Measurements from ENCODE around the gene TMED10. TPM values are rescaled to one million over a fixed set of nuclear protein-coding genes. Genes with fewer than 3 reads are reported as not detected.

Gene TMED10
- total and polyA plus RNA-seq, 4 donors = 79.5 to 398 (median 274) TPM

DNA sequence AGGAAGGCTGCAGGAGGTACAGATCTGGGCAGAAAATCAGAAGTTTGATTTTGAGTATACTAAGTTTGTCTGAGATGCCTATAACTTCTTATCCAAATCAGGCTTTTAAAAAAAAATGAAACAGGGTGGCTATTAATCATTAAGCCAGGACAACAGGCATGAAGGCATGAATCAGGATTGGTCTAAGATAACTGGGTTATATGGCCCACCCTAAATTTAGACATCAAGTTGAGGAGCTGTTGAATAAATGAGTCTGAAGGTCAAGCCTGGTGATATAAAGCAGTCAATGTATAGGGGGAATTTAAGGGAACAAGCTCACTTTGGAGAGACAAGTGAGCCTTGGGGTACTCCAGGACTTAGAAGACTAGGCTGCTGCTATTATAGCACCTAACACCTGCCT, 78.2 kb downstream of the TMED10 start:
- no peak overlapping the region for H3K4me3 ChIP-seq
- DNase-seq = no peak
- H3K27me3 ChIP-seq (ENCODE audit: control insufficient read depth in 3 of 3, insufficient read depth in 3 of 3, low read length in 2 of 3) = no peaks in the 10 kb centered on the region
- H3K27ac ChIP-seq (ENCODE audit: low read depth in 1 of 2, low read length in 1 of 2) = no peak overlapping the region
- no peaks in the 10 kb centered on the region for H3K4me1 ChIP-seq (ENCODE audit: control insufficient read depth in 5 of 5, insufficient read depth in 5 of 5, low read length in 5 of 5)
- ATAC-seq (ENCODE audit: insufficient read depth, low FRiP score) = no peak
- no peak overlapping the region for H3K9ac ChIP-seq (ENCODE audit: insufficient read depth in 1 of 2, low read length in 2 of 2)
- no peak for TF ChIP-seq CTCF (IDR thresholded peaks at IDR 0.05; ENCODE audit: control extremely low read depth, extremely low read depth)
- no peaks in the 10 kb centered on the region for H3K9me3 ChIP-seq (ENCODE audit: control insufficient read depth in 4 of 4, insufficient read depth in 3 of 4, low read length in 3 of 4)
- H3K36me3 ChIP-seq (ENCODE audit: control insufficient read depth in 4 of 4, insufficient read depth in 4 of 4, low read length in 4 of 4) = peaks cover 29 to 42% (median 37%) of the 10 kb centered on the region in 4 donors

- no peak for TF ChIP-seq CTCF (IDR thresholded peaks at IDR 0.05; ENCODE audit: control extremely low read depth, extremely low read depth)
- H3K4me1 ChIP-seq (ENCODE audit: control insufficient read depth in 5 of 5, insufficient read depth in 5 of 5, low read length in 5 of 5) = no peaks in the 10 kb centered on the region
- no peaks in the 10 kb centered on the region for H3K27me3 ChIP-seq (ENCODE audit: control insufficient read depth in 3 of 3, insufficient read depth in 3 of 3, low read length in 2 of 3)
- no peak overlapping the region for H3K27ac ChIP-seq (ENCODE audit: low read depth in 1 of 2, low read length in 1 of 2)
- WGBS, 2 donors = 96 to 98% methylated on average over 6 of the region's 6 CpGs
- H3K9me3 ChIP-seq (ENCODE audit: control insufficient read depth in 4 of 4, insufficient read depth in 3 of 4, low read length in 3 of 4) = no peaks in the 10 kb centered on the region
- H3K9ac ChIP-seq (ENCODE audit: insufficient read depth in 1 of 2, low read length in 2 of 2) = no peak overlapping the region
- DNase-seq (no peak), ATAC-seq (ENCODE audit: insufficient read depth, low FRiP score) (no peak)
- peaks cover 29 to 47% (median 37%) of the 10 kb centered on the region in 4 donors for H3K36me3 ChIP-seq (ENCODE audit: control insufficient read depth in 4 of 4, insufficient read depth in 4 of 4, low read length in 4 of 4)
- H3K4me3 ChIP-seq = no peak overlapping the region
Measured at GRCh38 chr14:75096959-75097358, 79.5 kb downstream of the TMED10 start.

GRCh38 chr14:75095690-75096089, 80.7 kb downstream of the TMED10 start:
- H3K4me1 ChIP-seq (ENCODE audit: control insufficient read depth in 5 of 5, insufficient read depth in 5 of 5, low read length in 5 of 5) = no peaks in the 10 kb centered on the region
- no peak for ATAC-seq (ENCODE audit: insufficient read depth, low FRiP score)
- WGBS, 2 donors = 91% methylated on average over 4 of the region's 4 CpGs

More at GRCh38 chr14:75095690-75096089, 80.7 kb downstream of the TMED10 start:
- no peak overlapping the region for H3K4me3 ChIP-seq
- peaks cover 23 to 45% (median 38%) of the 10 kb centered on the region in 4 donors for H3K36me3 ChIP-seq (ENCODE audit: control insufficient read depth in 4 of 4, insufficient read depth in 4 of 4, low read length in 4 of 4)
- no peak for DNase-seq
- no peaks in the 10 kb centered on the region for H3K27me3 ChIP-seq (ENCODE audit: control insufficient read depth in 3 of 3, insufficient read depth in 3 of 3, low read length in 2 of 3)
- no peaks in the 10 kb centered on the region for H3K9me3 ChIP-seq (ENCODE audit: control insufficient read depth in 4 of 4, insufficient read depth in 3 of 4, low read length in 3 of 4)
- no peak for TF ChIP-seq CTCF (IDR thresholded peaks at IDR 0.05; ENCODE audit: control extremely low read depth, extremely low read depth)
- H3K9ac ChIP-seq (ENCODE audit: insufficient read depth in 1 of 2, low read length in 2 of 2) = no peak overlapping the region
- no peak overlapping the region for H3K27ac ChIP-seq (ENCODE audit: low read depth in 1 of 2, low read length in 1 of 2)
